CD4-positive, alpha-beta T cell (primary cell): ENCODE measurements around the gene F2R. TPM values are rescaled to one million over a fixed set of nuclear protein-coding genes. Genes with fewer than 3 reads are reported as not detected.

Experiments used
- ATAC-seq: fragments of 200-7000 bp; cut with Tn5 transposase; one replicate; pipeline ENCODE4 v1.10.0; 2022; ENCODE audit warnings: mild to moderate bottlenecking; ENCODE audit not compliant: poor library complexity
- CTCF ChIA-PET: fragments of 350-600 bp; sonication (Branson Sonifier 250); formaldehyde crosslinking; loops from one replicate; lab custom pipeline; 2021; ENCODE audit warnings: antibody characterized with exemption, inconsistent platforms; lab: Charles Lee
- POLR2A ChIA-PET: fragments of 350-600 bp; sonication (Branson Sonifier 250); formaldehyde crosslinking; loops from one replicate; lab custom pipeline; 2021; ENCODE audit warnings: antibody characterized with exemption, inconsistent platforms; lab: Charles Lee
- DNase-seq, 14 experiments: peaks; one replicate each; pipeline ENCODE4 v3.0.0-alpha.2; 2013 to 2020; ENCODE audit warnings: mixed read lengths in 2 of 14
- H3K27ac ChIP-seq, 2 donors: one replicate each; pipeline versions ENCODE4 v1.5.1 to v1.7.0; 2013; ENCODE audit warnings: low read length in 2 of 2, low read depth in 1 of 2, mild to moderate bottlenecking in 1 of 2
- H3K27me3 ChIP-seq, 2 experiments: 1 replicate in 1 of 2; 2 replicates in 1 of 2; pipeline versions ENCODE4 v1.6.1 to v1.7.0; 2013; ENCODE audit warnings: low read length in 2 of 2, control low read depth in 1 of 2, mild to moderate bottlenecking in 1 of 2, moderate library complexity in 1 of 2; ENCODE audit not compliant: insufficient read depth in 2 of 2, control insufficient read depth in 1 of 2
- H3K36me3 ChIP-seq: one replicate; pipeline ENCODE4 v1.6.1; 2013; ENCODE audit warnings: low read length, control low read depth; ENCODE audit not compliant: insufficient read depth
- H3K4me1 ChIP-seq: one replicate; pipeline ENCODE4 v1.6.1; 2013; ENCODE audit warnings: low read length, control low read depth; ENCODE audit not compliant: insufficient read depth
- H3K4me3 ChIP-seq: one replicate; pipeline ENCODE4 v1.5.1; 2013; ENCODE audit warnings: mild to moderate bottlenecking, low read length, moderate library complexity
- H3K9me3 ChIP-seq, 2 experiments: 1 replicate in 1 of 2; 2 replicates in 1 of 2; pipeline versions ENCODE4 v1.6.1 to v1.7.0; 2013; ENCODE audit warnings: low read length in 2 of 2, mild to moderate bottlenecking in 2 of 2, control low read depth in 1 of 2, moderate library complexity in 1 of 2; ENCODE audit not compliant: control insufficient read depth in 1 of 2, insufficient read depth in 1 of 2
- H3K27ac Mint-ChIP-seq: one replicate; pipeline ENCODE4 v1.8.0; 2020; ENCODE audit warnings: mixed read lengths
- H3K27me3 Mint-ChIP-seq: one replicate; pipeline ENCODE4 v1.8.0; 2021; ENCODE audit warnings: mixed read lengths
- H3K36me3 Mint-ChIP-seq: one replicate; pipeline ENCODE4 v1.8.0; 2021; ENCODE audit warnings: low read depth, mixed read lengths
- H3K4me1 Mint-ChIP-seq: one replicate; pipeline ENCODE4 v1.8.0; 2021; ENCODE audit warnings: low read depth, mixed read lengths
- H3K4me3 Mint-ChIP-seq: one replicate; pipeline ENCODE4 v1.8.0; 2020; ENCODE audit warnings: mild to moderate bottlenecking, mixed read lengths
- H3K9me3 Mint-ChIP-seq: one replicate; pipeline ENCODE4 v1.8.0; 2020; ENCODE audit warnings: mixed read lengths
- intact Hi-C, 2 experiments: fragments of 100-400 bp; cut with DNase I in 1 of 2; cut with micrococcal nuclease in 1 of 2; formaldehyde crosslinking; loops; one replicate each; pipeline versions ENCODE4 v1.15.1 to v1.9.0; 2023 to 2025; cut with DNase I, micrococcal nuclease
- total RNA-seq, 174 experiments: library from RNA in 2 of 174; stranded (reverse) in 2 of 174; gene quantifications; one replicate each; pipeline ENCODE4 v1.2.3 and lab custom pipeline; 2021 to 2026
- TF ChIP-seq, protein P1 (sequence below): fragments of 200-600 bp; IDR thresholded peaks from one replicate; pipeline ENCODE4 v1.8.0; 2022; ENCODE audit warnings: antibody characterized with exemption, mild to moderate bottlenecking

F2R gene
- total RNA-seq, 2 experiments from 2014 or later = 1.9 to 2.7 TPM

DNA sequence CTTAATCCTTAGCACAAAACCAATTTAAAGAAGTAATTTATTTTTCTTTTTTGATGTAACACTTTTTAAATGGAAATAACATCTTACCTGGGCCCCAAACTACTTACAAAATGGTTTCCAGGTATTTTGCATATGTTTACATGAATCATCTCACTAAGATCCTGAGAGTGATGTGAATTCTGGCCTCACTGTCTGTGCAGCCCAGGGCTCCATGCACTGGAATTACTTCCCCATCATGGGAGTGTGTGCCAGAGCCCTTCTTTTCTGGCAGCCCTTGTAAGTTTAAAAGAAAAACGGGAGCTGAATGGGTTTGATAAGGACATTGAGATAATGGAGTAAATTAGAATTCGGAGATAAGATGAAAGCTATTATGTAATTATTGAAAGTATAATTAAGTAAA, 12.2 kb upstream of the F2R start:
- no peaks in the 10 kb centered on the region for H3K9me3 ChIP-seq
- Mint-ChIP-seq H3K4me1 (no peaks in the 10 kb centered on the region), H3K4me3 (no peak overlapping the region), H3K9me3 (no peaks in the 10 kb centered on the region), H3K27ac (no peak overlapping the region), H3K36me3 (peaks cover 76% of the 10 kb centered on the region), H3K27me3 (no peaks in the 10 kb centered on the region)
- intact Hi-C loops = no loop called here
- H3K27me3 ChIP-seq = no peaks in the 10 kb centered on the region
- no peaks in the 10 kb centered on the region for H3K4me1 ChIP-seq
- no peak overlapping the region for H3K27ac ChIP-seq
- CTCF ChIA-PET = interaction anchor here (1.5 to 2.5 kb wide), 2 partner anchors 33 to 71 kb away, joined by 5 to 12 read pairs; no protein-coding TSS in a partner anchor
- H3K4me3 ChIP-seq = no peak overlapping the region
- DNase-seq (no peak), ATAC-seq (no peak)
- POLR2A ChIA-PET = no interaction called here
- TF ChIP-seq, protein P1, sequence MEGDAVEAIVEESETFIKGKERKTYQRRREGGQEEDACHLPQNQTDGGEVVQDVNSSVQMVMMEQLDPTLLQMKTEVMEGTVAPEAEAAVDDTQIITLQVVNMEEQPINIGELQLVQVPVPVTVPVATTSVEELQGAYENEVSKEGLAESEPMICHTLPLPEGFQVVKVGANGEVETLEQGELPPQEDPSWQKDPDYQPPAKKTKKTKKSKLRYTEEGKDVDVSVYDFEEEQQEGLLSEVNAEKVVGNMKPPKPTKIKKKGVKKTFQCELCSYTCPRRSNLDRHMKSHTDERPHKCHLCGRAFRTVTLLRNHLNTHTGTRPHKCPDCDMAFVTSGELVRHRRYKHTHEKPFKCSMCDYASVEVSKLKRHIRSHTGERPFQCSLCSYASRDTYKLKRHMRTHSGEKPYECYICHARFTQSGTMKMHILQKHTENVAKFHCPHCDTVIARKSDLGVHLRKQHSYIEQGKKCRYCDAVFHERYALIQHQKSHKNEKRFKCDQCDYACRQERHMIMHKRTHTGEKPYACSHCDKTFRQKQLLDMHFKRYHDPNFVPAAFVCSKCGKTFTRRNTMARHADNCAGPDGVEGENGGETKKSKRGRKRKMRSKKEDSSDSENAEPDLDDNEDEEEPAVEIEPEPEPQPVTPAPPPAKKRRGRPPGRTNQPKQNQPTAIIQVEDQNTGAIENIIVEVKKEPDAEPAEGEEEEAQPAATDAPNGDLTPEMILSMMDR = no peak
- H3K36me3 ChIP-seq = peaks cover 72% of the 10 kb centered on the region

DNA sequence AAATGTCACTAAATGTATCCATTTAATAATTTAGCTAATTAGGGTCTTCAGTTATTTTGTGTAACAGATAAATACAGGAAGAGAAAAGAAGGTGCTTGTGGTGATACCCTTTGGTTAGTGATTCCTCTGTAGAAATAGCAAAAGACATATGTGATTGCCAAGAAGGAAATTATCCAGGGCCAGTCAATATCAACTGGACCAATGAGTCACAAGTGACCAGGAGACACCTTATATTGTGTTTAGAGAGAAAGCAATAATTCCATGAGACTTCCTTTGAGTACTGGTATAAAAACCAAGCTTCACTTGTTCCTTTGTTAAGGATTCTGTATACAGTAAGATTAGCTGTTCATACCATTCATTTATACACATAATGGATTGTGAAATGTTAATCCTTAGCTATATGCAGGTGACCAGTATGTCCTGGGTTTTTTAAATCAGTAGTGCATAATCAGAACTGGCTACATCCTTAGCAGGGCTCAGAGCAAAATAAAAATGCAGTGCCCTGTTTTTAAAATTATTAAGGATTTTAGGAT, 11.7 kb upstream of the F2R start:
- DNase-seq (no peak), ATAC-seq (no peak)
- Histone ChIP-seq H3K4me1 (no peaks in the 10 kb centered on the region), H3K27me3 (no peaks in the 10 kb centered on the region), H3K36me3 (peaks cover 67% of the 10 kb centered on the region), H3K4me3 (no peak overlapping the region), H3K9me3 (no peaks in the 10 kb centered on the region), H3K27ac (no peak overlapping the region)
- CTCF ChIA-PET = interaction anchor here (1.5 to 2.5 kb wide), 2 partner anchors 32 to 70 kb away, joined by 5 to 12 read pairs; no protein-coding TSS in a partner anchor
- POLR2A ChIA-PET = no interaction called here
- TF ChIP-seq, protein P1 = no peak
- no peaks in the 10 kb centered on the region for H3K4me1 Mint-ChIP-seq
- no peaks in the 10 kb centered on the region for H3K27me3 Mint-ChIP-seq
- no peak overlapping the region for H3K4me3 Mint-ChIP-seq
- H3K36me3 Mint-ChIP-seq = peaks cover 71% of the 10 kb centered on the region
- intact Hi-C loops = no loop called here
- no peaks in the 10 kb centered on the region for H3K9me3 Mint-ChIP-seq
- no peak overlapping the region for H3K27ac Mint-ChIP-seq

DNA sequence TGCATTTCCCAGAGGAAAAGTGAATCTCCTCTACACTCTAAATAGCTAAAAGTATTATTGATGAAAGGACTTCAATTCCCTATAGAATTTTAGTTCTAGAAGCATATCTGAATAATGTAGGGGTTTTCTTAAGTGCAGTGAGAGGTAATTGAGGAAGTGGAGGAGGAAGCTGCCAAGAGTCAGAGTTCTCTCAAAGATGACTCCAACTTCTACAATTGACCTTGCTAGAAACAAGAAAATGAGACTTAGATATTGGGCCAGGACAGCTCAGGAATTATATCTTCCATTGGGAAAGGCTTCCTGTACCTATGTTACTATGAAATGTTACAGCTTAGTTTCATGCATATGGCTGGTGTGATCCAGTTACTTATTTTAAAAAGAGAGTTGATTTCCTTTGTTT, 10.4 kb upstream of the F2R start:
- Mint-ChIP-seq H3K4me3 (no peak overlapping the region), H3K4me1 (no peaks in the 10 kb centered on the region), H3K27me3 (no peaks in the 10 kb centered on the region), H3K9me3 (no peaks in the 10 kb centered on the region), H3K36me3 (peaks cover 58% of the 10 kb centered on the region), H3K27ac (no peak overlapping the region)
- intact Hi-C loops = no loop called here
- CTCF ChIA-PET = interaction anchor here (1.0 to 2.5 kb wide), 2 partner anchors 27 to 69 kb away, joined by 4 to 12 read pairs; no protein-coding TSS in a partner anchor
- Histone ChIP-seq H3K27me3 (no peaks in the 10 kb centered on the region), H3K27ac (no peak overlapping the region), H3K4me3 (no peak overlapping the region), H3K9me3 (no peaks in the 10 kb centered on the region), H3K36me3 (peaks cover 57% of the 10 kb centered on the region), H3K4me1 (no peaks in the 10 kb centered on the region)
- POLR2A ChIA-PET = interaction anchor here (0.8 to 1.2 kb wide), 2 partner anchors 9 to 11 kb away, joined by 3 read pairs; no protein-coding TSS in a partner anchor
- ATAC-seq = no peak
- TF ChIP-seq, protein P1 = no peak
- peak in 1 of 14 experiments; percentile 4 for DNase-seq
